Right atrium auricular region (tissue), 2 donors: ENCODE results near the gene KRTAP10-11. TPM values are rescaled to one million over a fixed set of nuclear protein-coding genes. Genes with fewer than 3 reads are reported as not detected.

Experiments used
- DNase-seq: peaks from one replicate; pipeline ENCODE4 v3.0.0-alpha.2; 2019; ENCODE audit warnings: low spot score
- H3K27ac ChIP-seq, 2 donors: fragments of 200-600 bp; sonication (generic); 1 replicate in 1 of 2; 2 replicates in 1 of 2; pipeline ENCODE4 v1.5.1; 2016 to 2019
- H3K27me3 ChIP-seq, 2 donors: fragments of 200-600 bp; sonication (generic); one replicate each; pipeline versions ENCODE4 v1.5.1 to v1.6.0; 2017 to 2019
- H3K36me3 ChIP-seq: fragments of 200-600 bp; sonication (generic); one replicate; pipeline ENCODE4 v1.5.1; 2016
- H3K4me1 ChIP-seq, 2 donors: fragments of 200-600 bp; sonication (generic); one replicate each; pipeline versions ENCODE4 v1.5.1 to v1.6.0; 2017 to 2019
- H3K4me3 ChIP-seq, 2 donors: fragments of 200-600 bp; sonication (generic); 1 replicate in 1 of 2; 2 replicates in 1 of 2; pipeline ENCODE4 v1.5.1; 2017 to 2019; ENCODE audit warnings: mild to moderate bottlenecking in 1 of 2, moderate library complexity in 1 of 2
- H3K9me3 ChIP-seq, 2 donors: fragments of 200-600 bp; sonication (generic); one replicate each; pipeline ENCODE4 v1.5.1; 2019
- total RNA-seq, 2 donors: library from RNA; depleted of rRNA; stranded (reverse); fragments of >200 nt; gene quantifications; one replicate each; pipeline ENCODE4 v1.1.0, GENCODE V29; 2016
- TF ChIP-seq, protein P1 (sequence below), 2 donors: fragments of 200-600 bp; sonication (generic); IDR thresholded peaks; one replicate each; pipeline ENCODE4 v1.5.1; 2019; ENCODE audit warnings: antibody characterized with exemption in 2 of 2

Gene KRTAP10-11
- total RNA-seq, 2 donors from 2014 or later: not detected

DNA sequence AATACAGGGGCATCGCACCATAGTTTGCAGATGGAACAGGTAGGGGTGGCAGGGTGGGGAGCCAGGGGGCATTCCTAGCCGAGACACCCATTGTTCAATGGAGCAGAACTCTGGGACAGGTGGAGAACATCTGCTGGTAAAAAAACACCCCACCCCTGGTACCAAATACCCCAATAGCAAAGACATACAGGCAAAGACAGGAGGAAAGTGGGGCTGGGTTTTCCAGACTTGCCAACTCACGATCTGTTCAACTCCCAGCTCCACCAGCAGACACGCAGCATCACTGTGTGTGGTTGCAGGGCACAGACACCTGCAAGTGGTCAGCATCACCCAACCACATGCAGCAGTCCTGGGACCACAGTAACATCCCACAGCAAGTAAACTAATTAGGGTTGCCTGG is 34.7 kb upstream of the KRTAP10-11 start:
- no peak for DNase-seq
- H3K9me3 ChIP-seq: peaks cover 7 to 15% of the 10 kb centered on the region in 2 donors
- TF ChIP-seq, protein P1, sequence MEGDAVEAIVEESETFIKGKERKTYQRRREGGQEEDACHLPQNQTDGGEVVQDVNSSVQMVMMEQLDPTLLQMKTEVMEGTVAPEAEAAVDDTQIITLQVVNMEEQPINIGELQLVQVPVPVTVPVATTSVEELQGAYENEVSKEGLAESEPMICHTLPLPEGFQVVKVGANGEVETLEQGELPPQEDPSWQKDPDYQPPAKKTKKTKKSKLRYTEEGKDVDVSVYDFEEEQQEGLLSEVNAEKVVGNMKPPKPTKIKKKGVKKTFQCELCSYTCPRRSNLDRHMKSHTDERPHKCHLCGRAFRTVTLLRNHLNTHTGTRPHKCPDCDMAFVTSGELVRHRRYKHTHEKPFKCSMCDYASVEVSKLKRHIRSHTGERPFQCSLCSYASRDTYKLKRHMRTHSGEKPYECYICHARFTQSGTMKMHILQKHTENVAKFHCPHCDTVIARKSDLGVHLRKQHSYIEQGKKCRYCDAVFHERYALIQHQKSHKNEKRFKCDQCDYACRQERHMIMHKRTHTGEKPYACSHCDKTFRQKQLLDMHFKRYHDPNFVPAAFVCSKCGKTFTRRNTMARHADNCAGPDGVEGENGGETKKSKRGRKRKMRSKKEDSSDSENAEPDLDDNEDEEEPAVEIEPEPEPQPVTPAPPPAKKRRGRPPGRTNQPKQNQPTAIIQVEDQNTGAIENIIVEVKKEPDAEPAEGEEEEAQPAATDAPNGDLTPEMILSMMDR (IDR thresholded peaks at IDR 0.05): no peak
- no peaks in the 10 kb centered on the region for H3K36me3 ChIP-seq
- no peaks in the 10 kb centered on the region for H3K4me1 ChIP-seq
- no peaks in the 10 kb centered on the region for H3K27me3 ChIP-seq
- H3K27ac ChIP-seq: no peak overlapping the region
- H3K4me3 ChIP-seq: no peak overlapping the region

DNA sequence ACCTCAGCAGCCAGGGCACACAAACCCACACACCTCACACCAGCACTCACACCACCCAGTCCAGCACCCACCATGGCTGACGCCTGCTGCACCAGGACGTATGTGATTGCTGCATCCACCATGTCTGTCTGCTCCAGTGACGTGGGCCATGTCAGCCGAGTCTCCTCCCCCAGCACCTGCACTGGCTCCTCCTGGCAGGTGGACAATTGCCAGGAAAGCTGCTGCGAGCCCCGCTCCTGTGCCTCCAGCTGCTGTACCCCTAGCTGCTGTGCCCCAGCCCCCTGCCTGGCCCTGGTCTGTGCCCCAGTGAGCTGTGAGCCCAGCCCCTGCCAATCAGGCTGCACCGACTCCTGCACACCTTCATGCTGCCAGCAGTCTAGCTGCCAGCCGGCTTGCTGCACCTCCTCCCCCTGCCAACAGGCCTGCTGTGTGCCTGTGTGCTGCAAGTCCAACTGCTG is 34.2 kb upstream of the KRTAP10-11 start, which contains the start of gene KRTAP10-8:
KRTAP10-8 (plus strand) TSS at position 51 of the 458 bp plus-strand sequence; CDS start at position 73, 22 bp downstream.
- Histone ChIP-seq H3K9me3 (peaks cover 7 to 15% of the 10 kb centered on the region in 2 donors), H3K27ac (no peak within 1 kb of the TSS), H3K4me3 (no peak within 1 kb of the TSS), H3K36me3 (no peaks in the 10 kb centered on the region), H3K27me3 (no peaks in the 10 kb centered on the region), H3K4me1 (no peaks in the 10 kb centered on the region)
- TF ChIP-seq, protein P1 (IDR thresholded peaks at IDR 0.05): no peak
- no peak for DNase-seq

DNA sequence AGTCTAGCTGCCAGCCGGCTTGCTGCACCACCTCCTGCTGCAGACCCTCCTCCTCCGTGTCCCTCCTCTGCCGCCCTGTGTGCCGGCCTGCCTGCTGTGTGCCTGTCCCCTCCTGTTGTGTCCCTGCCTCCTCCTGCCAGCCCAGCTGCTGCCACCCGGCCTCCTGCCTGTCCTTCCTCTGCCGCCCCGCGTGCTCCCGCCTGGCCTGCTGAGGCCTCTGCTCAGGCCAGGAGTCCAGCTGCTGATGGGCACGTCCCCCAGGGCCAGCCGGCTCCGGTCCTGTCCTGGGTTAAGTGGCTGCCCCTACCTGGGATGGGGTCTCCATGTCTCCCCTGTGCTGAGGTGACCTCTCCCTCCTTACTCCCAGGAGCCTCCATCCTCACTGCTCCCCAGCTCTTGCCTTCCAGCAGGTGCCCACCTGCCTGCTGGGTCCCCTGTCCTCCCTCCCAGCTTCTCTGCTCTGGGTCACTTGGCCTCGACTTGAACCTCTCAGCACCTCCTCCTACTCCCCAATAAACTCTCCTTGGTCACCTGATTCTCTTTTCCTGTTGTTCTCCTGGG is 33.5 kb upstream of the KRTAP10-11 start:
- TF ChIP-seq, protein P1 (IDR thresholded peaks at IDR 0.05): no peak
- Histone ChIP-seq H3K4me3 (no peak overlapping the region), H3K9me3 (peaks cover 7 to 15% of the 10 kb centered on the region in 2 donors), H3K27ac (no peak overlapping the region), H3K27me3 (no peaks in the 10 kb centered on the region), H3K4me1 (no peaks in the 10 kb centered on the region), H3K36me3 (no peaks in the 10 kb centered on the region)
- no peak for DNase-seq

DNA sequence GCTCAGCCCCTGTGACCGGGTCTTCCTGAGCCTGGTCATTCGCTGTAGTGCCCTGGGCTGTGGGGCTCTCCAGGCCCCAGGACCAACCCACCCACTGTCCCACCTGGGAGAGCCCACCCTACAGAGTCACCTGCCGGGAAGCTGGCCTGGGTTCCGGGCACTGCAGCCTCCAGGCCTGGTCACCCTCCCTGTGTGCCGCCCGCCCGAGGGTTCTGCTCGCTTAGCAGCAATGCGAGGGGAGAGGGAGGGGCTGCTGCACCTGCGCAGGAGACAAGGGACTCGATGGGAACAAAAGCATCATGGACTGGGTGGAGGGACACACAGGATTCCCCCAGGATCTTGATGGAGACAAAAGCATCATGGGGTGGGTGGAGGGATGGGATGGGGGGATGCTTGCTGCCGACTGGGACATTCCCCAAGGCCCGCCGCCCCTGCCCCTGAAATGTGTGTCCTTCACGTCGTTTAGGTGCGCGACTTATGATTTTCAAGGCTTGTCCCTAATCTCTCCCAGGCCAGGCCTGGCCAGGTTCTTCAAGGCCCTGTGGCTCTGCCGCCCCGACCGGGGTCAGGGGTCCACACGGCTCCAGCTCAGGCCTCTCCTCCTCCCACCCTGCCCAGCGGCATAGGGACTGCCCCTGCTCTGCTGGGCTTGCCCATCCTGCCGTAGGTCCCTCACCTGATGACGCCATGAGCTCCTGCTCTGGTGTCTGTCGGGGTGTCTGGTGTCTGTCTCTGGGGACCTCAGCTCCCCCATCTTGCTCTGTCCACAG is 32.6 kb upstream of the KRTAP10-11 start:
- Histone ChIP-seq H3K4me1 (no peaks in the 10 kb centered on the region), H3K27ac (no peak overlapping the region), H3K9me3 (peaks cover 7 to 15% of the 10 kb centered on the region in 2 donors), H3K4me3 (no peak overlapping the region), H3K27me3 (no peaks in the 10 kb centered on the region), H3K36me3 (no peaks in the 10 kb centered on the region)
- TF ChIP-seq, protein P1 (IDR thresholded peaks at IDR 0.05): no peak
- DNase-seq: peak; percentile 21

DNA sequence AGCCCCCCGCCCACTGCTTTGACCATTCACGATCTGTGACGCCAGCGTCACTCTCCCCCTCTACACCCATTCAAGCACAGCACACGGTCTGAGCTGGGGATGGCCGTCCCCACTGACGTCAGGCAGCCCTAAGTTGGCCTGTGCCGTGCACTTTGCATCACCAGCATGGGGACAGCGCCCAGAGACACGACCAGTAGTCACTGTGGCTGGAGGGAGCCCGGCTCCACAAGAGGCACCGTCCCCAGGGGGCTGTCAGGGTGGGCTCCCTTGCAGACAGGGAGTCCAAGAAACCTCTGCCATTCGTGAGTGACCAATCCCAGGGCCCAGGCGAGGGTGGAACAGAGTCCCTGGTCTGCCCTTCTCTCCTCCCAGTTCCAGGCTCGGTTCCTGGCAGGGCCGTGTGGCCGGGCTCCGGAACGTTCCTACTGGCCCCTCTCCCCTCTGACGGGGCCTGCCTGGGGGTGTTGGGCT is 32.0 kb upstream of the KRTAP10-11 start:
- peak; percentile 26 for DNase-seq
- peaks cover 7 to 10% of the 10 kb centered on the region in 2 donors for H3K9me3 ChIP-seq
- no peak overlapping the region for H3K27ac ChIP-seq
- no peaks in the 10 kb centered on the region for H3K27me3 ChIP-seq
- H3K36me3 ChIP-seq: no peaks in the 10 kb centered on the region
- TF ChIP-seq, protein P1 (IDR thresholded peaks at IDR 0.05): no peak
- no peak overlapping the region for H3K4me3 ChIP-seq
- H3K4me1 ChIP-seq: no peaks in the 10 kb centered on the region
